Prostate gland (tissue), 2 donors: ENCODE data around the gene EVX1. TPM values are rescaled to one million over a fixed set of nuclear protein-coding genes. Genes with fewer than 3 reads are reported as not detected.

ENCODE experiments used
- DNase-seq: peaks from one replicate; pipeline ENCODE4 v3.0.0-alpha.2; 2019; ENCODE audit warnings: low spot score
- H3K27ac ChIP-seq, 2 donors: fragments of 200-600 bp; sonication (generic); 2 replicates each; pipeline ENCODE4 v1.5.1; 2017 to 2019
- H3K27me3 ChIP-seq: fragments of 200-600 bp; sonication (generic); replicated peaks from 2 replicates; pipeline ENCODE4 v1.5.1; 2019; ENCODE audit not compliant: insufficient read depth
- H3K36me3 ChIP-seq, 2 donors: fragments of 200-600 bp; sonication (generic); 1 replicate in 1 of 2; 2 replicates in 1 of 2; pipeline versions ENCODE4 v1.5.1 to v1.8.1; 2017 to 2019
- H3K4me1 ChIP-seq: fragments of 200-600 bp; sonication (generic); replicated peaks from 2 replicates; pipeline ENCODE4 v1.5.1; 2019
- H3K4me3 ChIP-seq, 2 donors: fragments of 200-600 bp; sonication (generic); 2 replicates each; pipeline ENCODE4 v1.5.1; 2017 to 2019
- H3K9me3 ChIP-seq: fragments of 200-600 bp; sonication (generic); 2 replicates; pipeline ENCODE4 v1.5.1; 2017
- CTCF ChIP-seq, 4 experiments: fragments of 200-600 bp in 2 of 4; fragments of 450-650 bp in 2 of 4; sonication (generic) in 2 of 4; IDR thresholded peaks; 1 replicate in 3 of 4; 2 replicates in 1 of 4; pipeline ENCODE4 v1.5.1; 2016 to 2019; ENCODE audit warnings: antibody characterized with exemption in 4 of 4, mild to moderate bottlenecking in 2 of 4, moderate library complexity in 2 of 4
- POLR2A ChIP-seq: fragments of 450-650 bp; IDR thresholded peaks from one replicate; pipeline ENCODE4 v1.6.1; 2016; ENCODE audit warnings: antibody characterized with exemption, mild to moderate bottlenecking
- POLR2AphosphoS5 ChIP-seq: sonication (generic); formaldehyde crosslinking; IDR thresholded peaks from one replicate; pipeline ENCODE4 v1.6.1; 2017; ENCODE audit warnings: antibody characterized with exemption
- WGBS: methylation state at CpG from one replicate; pipeline ENCODE4 v1.1.5; 2018; 5-methylcytosine and 5-hydroxymethylcytosine counted together
- intact Hi-C: fragments of 100-400 bp; cut with DNase I; formaldehyde crosslinking; loops from one replicate; pipeline ENCODE4 v1.14.2; 2022
- total RNA-seq, 2 donors: library from RNA; depleted of rRNA; stranded (reverse); fragments of >200 nt; gene quantifications; one replicate each; pipeline ENCODE4 v1.1.0, GENCODE V29; 2016

EVX1 gene
- total RNA-seq, 2 donors from 2014 or later = 5.1 to 5.9 TPM

GRCh38 chr7:27197137-27198042, 45.2 kb upstream of the EVX1 start:
- Histone ChIP-seq H3K27me3 (no peaks in the 10 kb centered on the region), H3K4me3 (peak overlapping the region; percentile 76 to 81), H3K9me3 (no peaks in the 10 kb centered on the region), H3K4me1 (no peaks in the 10 kb centered on the region), H3K27ac (peak overlapping the region; percentile 96 to 97), H3K36me3 (no peaks in the 10 kb centered on the region)
- DNase-seq = no peak
- WGBS = 3% methylated on average over 18 of the region's 18 CpGs
- TF ChIP-seq POLR2A (no peak), POLR2AphosphoS5 (peak; percentile 35), CTCF (IDR thresholded peaks at IDR 0.05) (no peak)
- intact Hi-C loops = loop anchor here (5.0 kb wide), 3 partner anchors 545 to 900 kb away; partner anchors contain the start of gene TAX1BP1

GRCh38 chr7:27198138-27198841, 44.3 kb upstream of the EVX1 start:
- intact Hi-C loops = loop anchor here (5.0 kb wide), 3 partner anchors 544 to 899 kb away; partner anchors contain the start of gene TAX1BP1

GRCh38 chr7:27198871-27199801, 43.5 kb upstream of the EVX1 start:
- Histone ChIP-seq H3K9me3 (no peaks in the 10 kb centered on the region), H3K27me3 (no peaks in the 10 kb centered on the region), H3K4me3 (peak overlapping the region; percentile 76 to 81), H3K36me3 (no peaks in the 10 kb centered on the region), H3K4me1 (no peaks in the 10 kb centered on the region), H3K27ac (peak overlapping the region; percentile 96 to 97)
- intact Hi-C loops = loop anchor here (5.0 kb wide), 3 partner anchors 543 to 898 kb away; partner anchors contain the start of gene TAX1BP1
- 0% methylated on average over 33 of the region's 93 CpGs for WGBS
- TF ChIP-seq POLR2AphosphoS5 (no peak), POLR2A (no peak), CTCF (IDR thresholded peaks at IDR 0.05) (no peak)
- peak; percentile 21 for DNase-seq

More at GRCh38 chr7:27198138-27198841, 44.3 kb upstream of the EVX1 start:
- H3K36me3 ChIP-seq = no peaks in the 10 kb centered on the region
- 1% methylated on average over 29 of the region's 29 CpGs for WGBS
- no peaks in the 10 kb centered on the region for H3K9me3 ChIP-seq
- peak; percentile 19 for DNase-seq
- H3K27me3 ChIP-seq = no peaks in the 10 kb centered on the region
- TF ChIP-seq CTCF (IDR thresholded peaks at IDR 0.05) = no peak
- TF ChIP-seq POLR2AphosphoS5 = no peak
- TF ChIP-seq POLR2A = no peak
- H3K4me1 ChIP-seq = no peaks in the 10 kb centered on the region
- H3K27ac ChIP-seq = peak overlapping the region; percentile 96 to 97
- peak overlapping the region; percentile 76 to 81 for H3K4me3 ChIP-seq

GRCh38 chr7:27199849-27200760, 42.5 kb upstream of the EVX1 start, which contains the start of gene HOXA13:
Gene HOXA13, minus strand, starts transcription at chr7:27200091. Its CDS starts 14 bp downstream, at chr7:27200077.
- no peaks in the 10 kb centered on the region for H3K9me3 ChIP-seq
- 1% methylated on average over 57 of the region's 99 CpGs for WGBS
- H3K36me3 ChIP-seq = no peaks in the 10 kb centered on the region
- intact Hi-C loops = loop anchor here (5.0 to 10.0 kb wide), 4 partner anchors 542 to 897 kb away; partner anchors contain the start of gene TAX1BP1
- H3K27me3 ChIP-seq = no peaks in the 10 kb centered on the region
- H3K4me3 ChIP-seq = peak within 1 kb of the TSS; percentile 76 to 81
- peak; percentile 91 for DNase-seq
- no peaks in the 10 kb centered on the region for H3K4me1 ChIP-seq
- peak within 1 kb of the TSS; percentile 96 to 97 for H3K27ac ChIP-seq
- TF ChIP-seq POLR2AphosphoS5 (peak; percentile 87), POLR2A (peak; percentile 88), CTCF (IDR thresholded peaks at IDR 0.05) (peak in 2 of 4 experiments; percentile 6 to 30)
